Panc1 (cell line): ENCODE data around the gene USP48. TPM values are rescaled to one million over a fixed set of nuclear protein-coding genes. Genes with fewer than 3 reads are reported as not detected.

Source experiments
- ATAC-seq: fragments of 200-7000 bp; cut with Tn5 transposase; 2 replicates; pipeline ENCODE4 v1.9.1; 2020; ENCODE audit warnings: mild to moderate bottlenecking, moderate library complexity
- BruUV-seq: library from RNA; stranded (reverse); fragments of 400-500 nt; replicated peaks from 2 replicates; lab custom pipeline; 2021; lab: Mats Ljungman, UMichigan
- CTCF ChIA-PET: fragments of 300-600 bp; sonication (Branson Sonifier 250); formaldehyde crosslinking; loops from one replicate; lab custom pipeline; 2022; ENCODE audit warnings: antibody characterized with exemption; lab: Charles Lee
- POLR2A ChIA-PET: fragments of 300-600 bp; sonication (Branson Sonifier 250); formaldehyde crosslinking; loops from one replicate; lab custom pipeline; 2022; ENCODE audit warnings: antibody characterized with exemption; lab: Charles Lee
- DNase-seq: peaks from one replicate; pipeline ENCODE4 v3.0.0-alpha.2; 2010; ENCODE audit warnings: low read depth, low spot score
- H3K27ac ChIP-seq: 2 replicates; pipeline ENCODE4 v1.5.1; 2011; ENCODE audit warnings: mild to moderate bottlenecking, low read length, inconsistent platforms
- H3K27me3 ChIP-seq: fragments of 200-500 bp; sonication (Bioruptor generic); 2 replicates; pipeline ENCODE4 v1.6.0; 2014; ENCODE audit warnings: low read length, inconsistent platforms; ENCODE audit not compliant: control insufficient read depth, insufficient read depth
- H3K36me3 ChIP-seq: fragments of 200-500 bp; sonication (Bioruptor generic); 2 replicates; pipeline ENCODE4 v1.5.1; 2014; ENCODE audit warnings: inconsistent platforms, mild to moderate bottlenecking, low read length, moderate library complexity; ENCODE audit not compliant: control insufficient read depth, insufficient read depth
- H3K4me1 ChIP-seq: 2 replicates; pipeline ENCODE4 v1.5.1; 2011; ENCODE audit warnings: inconsistent platforms, mild to moderate bottlenecking, low read length, moderate library complexity; ENCODE audit not compliant: control insufficient read depth, insufficient read depth
- H3K4me3 ChIP-seq, 2 experiments: 2 replicates each; pipeline ENCODE4 v1.5.1; 2011 to 2012; ENCODE audit warnings: low read depth in 2 of 2, low read length in 2 of 2, mild to moderate bottlenecking in 2 of 2, inconsistent platforms in 1 of 2, moderate library complexity in 1 of 2
- H3K9me3 ChIP-seq: fragments of 200-500 bp; sonication (Bioruptor generic); 2 replicates; pipeline ENCODE4 v1.5.1; 2014; ENCODE audit warnings: low read depth, mild to moderate bottlenecking, inconsistent platforms, low read length, moderate library complexity; ENCODE audit not compliant: control insufficient read depth, insufficient read depth
- CTCF ChIP-seq: fragments of 450-650 bp; IDR thresholded peaks from 2 replicates; pipeline ENCODE4 v1.5.1; 2017; ENCODE audit warnings: mild to moderate bottlenecking
- POLR2AphosphoS5 ChIP-seq: IDR thresholded peaks from 2 replicates; pipeline ENCODE4 v1.6.1; 2012; ENCODE audit warnings: mild to moderate bottlenecking, low read depth, low read length, moderate library complexity
- SIN3A ChIP-seq: IDR thresholded peaks from 2 replicates; pipeline ENCODE4 v1.6.1; 2012; ENCODE audit warnings: low read depth, mild to moderate bottlenecking, low read length, moderate library complexity, borderline replicate concordance; ENCODE audit not compliant: insufficient read depth
- TCF7L2 ChIP-seq: IDR thresholded peaks from 2 replicates; pipeline ENCODE4 v1.6.1; 2011; ENCODE audit warnings: mild to moderate bottlenecking, low read depth, low read length, inconsistent platforms
- in situ Hi-C: cut with HindIII; loops from 2 replicates; pipeline ENCODE4 v1.10.0; 2016; ENCODE audit warnings: low sequenced_read_pairs, low pct_unique_long_range_greater_than_20kb
- intact Hi-C: fragments of 100-400 bp; cut with micrococcal nuclease; formaldehyde crosslinking; loops from one replicate; pipeline ENCODE4 v1.10.0; 2022; ENCODE audit not compliant: unreplicated experiment
- total RNA-seq: library from RNA; stranded (reverse); gene quantifications from one replicate; pipeline ENCODE4 v1.2.1, GENCODE V29; 2021; ENCODE audit not compliant: unreplicated experiment
- TF ChIP-seq, protein P1 (sequence below), 2 experiments: IDR thresholded peaks; 2 replicates each; pipeline ENCODE4 v1.6.1; 2011 to 2012; ENCODE audit warnings: low read depth in 2 of 2, control low read depth in 1 of 2, low read length in 1 of 2, mild to moderate bottlenecking in 1 of 2, moderate library complexity in 1 of 2; ENCODE audit not compliant: insufficient read depth in 1 of 2

Gene USP48
- total RNA-seq, 1 experiment from 2014 or later = 71.6 TPM

GRCh38 chr1:21665711-21666575 is 117.0 kb downstream of the USP48 start:
- BruUV-seq = no TSS peak
- Histone ChIP-seq H3K36me3 (no peaks in the 10 kb centered on the region), H3K9me3 (no peaks in the 10 kb centered on the region), H3K4me3 (no peak overlapping the region), H3K27me3 (no peaks in the 10 kb centered on the region), H3K27ac (no peak overlapping the region), H3K4me1 (peaks cover 6% of the 10 kb centered on the region; the same call in 1 of the 2 replicates)
- in situ Hi-C loops (no loop called here), intact Hi-C loops (no loop called here)
- ATAC-seq = no peak
- POLR2A ChIA-PET = no interaction called here
- DNase-seq = no peak
- CTCF ChIA-PET = no interaction called here
- no peak for TF ChIP-seq POLR2AphosphoS5
- TF ChIP-seq SIN3A = no peak
- TF ChIP-seq TCF7L2 = no peak
- TF ChIP-seq, protein P1, sequence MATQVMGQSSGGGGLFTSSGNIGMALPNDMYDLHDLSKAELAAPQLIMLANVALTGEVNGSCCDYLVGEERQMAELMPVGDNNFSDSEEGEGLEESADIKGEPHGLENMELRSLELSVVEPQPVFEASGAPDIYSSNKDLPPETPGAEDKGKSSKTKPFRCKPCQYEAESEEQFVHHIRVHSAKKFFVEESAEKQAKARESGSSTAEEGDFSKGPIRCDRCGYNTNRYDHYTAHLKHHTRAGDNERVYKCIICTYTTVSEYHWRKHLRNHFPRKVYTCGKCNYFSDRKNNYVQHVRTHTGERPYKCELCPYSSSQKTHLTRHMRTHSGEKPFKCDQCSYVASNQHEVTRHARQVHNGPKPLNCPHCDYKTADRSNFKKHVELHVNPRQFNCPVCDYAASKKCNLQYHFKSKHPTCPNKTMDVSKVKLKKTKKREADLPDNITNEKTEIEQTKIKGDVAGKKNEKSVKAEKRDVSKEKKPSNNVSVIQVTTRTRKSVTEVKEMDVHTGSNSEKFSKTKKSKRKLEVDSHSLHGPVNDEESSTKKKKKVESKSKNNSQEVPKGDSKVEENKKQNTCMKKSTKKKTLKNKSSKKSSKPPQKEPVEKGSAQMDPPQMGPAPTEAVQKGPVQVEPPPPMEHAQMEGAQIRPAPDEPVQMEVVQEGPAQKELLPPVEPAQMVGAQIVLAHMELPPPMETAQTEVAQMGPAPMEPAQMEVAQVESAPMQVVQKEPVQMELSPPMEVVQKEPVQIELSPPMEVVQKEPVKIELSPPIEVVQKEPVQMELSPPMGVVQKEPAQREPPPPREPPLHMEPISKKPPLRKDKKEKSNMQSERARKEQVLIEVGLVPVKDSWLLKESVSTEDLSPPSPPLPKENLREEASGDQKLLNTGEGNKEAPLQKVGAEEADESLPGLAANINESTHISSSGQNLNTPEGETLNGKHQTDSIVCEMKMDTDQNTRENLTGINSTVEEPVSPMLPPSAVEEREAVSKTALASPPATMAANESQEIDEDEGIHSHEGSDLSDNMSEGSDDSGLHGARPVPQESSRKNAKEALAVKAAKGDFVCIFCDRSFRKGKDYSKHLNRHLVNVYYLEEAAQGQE (IDR thresholded peaks at IDR 0.05; ENCODE audit: insufficient read depth in 1 of 2, low read depth in 2 of 2, low read length in 1 of 2) = no peak
- TF ChIP-seq CTCF = no peak

DNA sequence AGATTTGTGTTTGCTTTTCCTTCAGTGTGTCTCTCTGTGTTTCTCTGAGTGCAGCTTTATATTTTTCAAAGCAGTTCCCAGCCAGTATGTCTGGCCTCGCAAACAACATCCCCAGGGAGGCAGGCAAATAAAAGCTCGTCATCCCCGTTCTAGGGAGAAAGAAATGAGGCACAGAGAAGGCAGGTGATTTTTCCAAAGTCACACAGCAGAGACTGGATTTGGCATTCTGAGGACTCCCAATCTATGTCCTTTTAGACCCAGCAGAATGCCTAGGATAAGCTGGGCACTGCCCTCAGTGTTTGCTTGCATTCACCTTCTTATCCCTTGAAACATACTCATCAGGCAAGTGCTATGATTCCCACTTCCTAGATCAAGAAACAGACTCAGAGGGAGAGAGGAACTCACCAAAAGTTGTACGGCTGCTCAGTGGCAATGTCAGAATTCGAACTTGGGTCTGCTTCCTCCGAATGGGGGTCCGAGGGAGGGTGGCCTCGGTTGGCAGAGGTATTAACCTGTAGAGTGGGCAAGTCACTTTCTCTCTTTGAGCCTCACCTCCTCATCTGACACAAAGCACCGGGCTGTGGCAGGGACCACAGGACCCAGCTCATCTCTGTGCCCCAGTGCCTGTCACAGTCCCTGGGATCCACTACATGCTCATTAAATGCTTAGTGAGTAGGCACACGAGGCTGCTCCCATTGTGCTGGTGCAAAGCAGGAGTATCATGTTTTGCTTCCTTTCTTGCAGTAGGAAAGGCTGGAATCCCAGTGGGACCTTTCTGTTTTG is 118.0 kb downstream of the USP48 start:
- ATAC-seq (no peak), DNase-seq (no peak)
- Histone ChIP-seq H3K27me3 (no peaks in the 10 kb centered on the region; the same call in 1 of the 2 replicates), H3K4me3 (no peak overlapping the region), H3K9me3 (no peaks in the 10 kb centered on the region), H3K36me3 (no peaks in the 10 kb centered on the region), H3K4me1 (peaks cover 6% of the 10 kb centered on the region; the same call in 1 of the 2 replicates), H3K27ac (no peak overlapping the region)
- ChIA-PET POLR2A (no interaction called here), CTCF (no interaction called here)
- BruUV-seq = no TSS peak
- no peak for TF ChIP-seq CTCF
- no peak for TF ChIP-seq POLR2AphosphoS5
- no peak for TF ChIP-seq SIN3A
- TF ChIP-seq, protein P1 (IDR thresholded peaks at IDR 0.05; ENCODE audit: insufficient read depth in 1 of 2, low read depth in 2 of 2, low read length in 1 of 2) = no peak
- TF ChIP-seq TCF7L2 = no peak
- in situ Hi-C loops (no loop called here), intact Hi-C loops (no loop called here)
